ENCODE measurements around the gene MYO5B. TPM values are rescaled to one million over a fixed set of nuclear protein-coding genes. Genes with fewer than 3 reads are reported as not detected.

MYO5B gene
- total RNA-seq, 4 donors from 2014 or later = 0.63 to 31.0 (median 13.0) TPM

DNA sequence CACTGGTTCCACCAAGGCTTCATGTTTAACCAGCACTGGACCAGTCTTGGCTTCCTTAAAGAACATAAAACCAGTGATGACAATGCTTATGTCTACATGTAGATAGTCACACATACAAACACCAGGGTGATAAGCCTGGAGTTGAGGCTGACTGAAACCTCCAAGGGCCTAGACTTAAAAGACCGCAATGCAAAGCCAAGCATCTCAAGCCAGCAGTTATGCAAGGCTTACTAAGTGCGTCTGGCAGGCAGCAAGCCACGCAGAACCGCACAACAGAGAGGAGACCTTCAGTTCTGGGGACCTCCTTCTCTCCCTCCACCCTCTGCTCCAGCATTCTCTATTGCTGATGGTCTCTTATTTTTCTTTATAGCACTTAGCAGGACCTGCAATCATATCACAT is 318.4 kb downstream of the MYO5B start:
- DNase-seq (ENCODE audit: low spot score) = no peak
- TF ChIP-seq, protein P1, sequence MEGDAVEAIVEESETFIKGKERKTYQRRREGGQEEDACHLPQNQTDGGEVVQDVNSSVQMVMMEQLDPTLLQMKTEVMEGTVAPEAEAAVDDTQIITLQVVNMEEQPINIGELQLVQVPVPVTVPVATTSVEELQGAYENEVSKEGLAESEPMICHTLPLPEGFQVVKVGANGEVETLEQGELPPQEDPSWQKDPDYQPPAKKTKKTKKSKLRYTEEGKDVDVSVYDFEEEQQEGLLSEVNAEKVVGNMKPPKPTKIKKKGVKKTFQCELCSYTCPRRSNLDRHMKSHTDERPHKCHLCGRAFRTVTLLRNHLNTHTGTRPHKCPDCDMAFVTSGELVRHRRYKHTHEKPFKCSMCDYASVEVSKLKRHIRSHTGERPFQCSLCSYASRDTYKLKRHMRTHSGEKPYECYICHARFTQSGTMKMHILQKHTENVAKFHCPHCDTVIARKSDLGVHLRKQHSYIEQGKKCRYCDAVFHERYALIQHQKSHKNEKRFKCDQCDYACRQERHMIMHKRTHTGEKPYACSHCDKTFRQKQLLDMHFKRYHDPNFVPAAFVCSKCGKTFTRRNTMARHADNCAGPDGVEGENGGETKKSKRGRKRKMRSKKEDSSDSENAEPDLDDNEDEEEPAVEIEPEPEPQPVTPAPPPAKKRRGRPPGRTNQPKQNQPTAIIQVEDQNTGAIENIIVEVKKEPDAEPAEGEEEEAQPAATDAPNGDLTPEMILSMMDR (IDR thresholded peaks at IDR 0.05) = no peak
- ATAC-seq (ENCODE audit: low FRiP score) = no peak

DNA sequence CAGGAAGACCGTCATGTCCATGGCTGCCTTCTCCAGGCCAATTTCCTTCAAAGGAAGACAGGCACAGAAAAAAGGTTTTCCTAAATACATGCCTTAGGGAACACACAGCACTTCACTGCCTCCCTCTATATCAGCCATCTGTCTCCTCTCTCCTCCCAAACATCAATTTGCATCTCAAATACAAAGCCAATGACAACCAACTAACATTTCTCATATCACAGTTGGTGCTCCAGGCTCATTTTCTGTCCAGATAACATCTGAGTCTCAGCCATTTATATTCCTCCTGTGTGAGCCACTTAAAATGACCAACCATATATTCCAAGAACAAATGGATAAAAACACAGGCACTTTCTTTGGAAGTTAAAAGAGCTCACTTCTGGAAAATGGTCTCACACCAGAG is 319.2 kb downstream of the MYO5B start:
- DNase-seq (ENCODE audit: low spot score) (no peak), ATAC-seq (ENCODE audit: low FRiP score) (no peak)
- TF ChIP-seq, protein P1 (IDR thresholded peaks at IDR 0.05) = no peak

DNA sequence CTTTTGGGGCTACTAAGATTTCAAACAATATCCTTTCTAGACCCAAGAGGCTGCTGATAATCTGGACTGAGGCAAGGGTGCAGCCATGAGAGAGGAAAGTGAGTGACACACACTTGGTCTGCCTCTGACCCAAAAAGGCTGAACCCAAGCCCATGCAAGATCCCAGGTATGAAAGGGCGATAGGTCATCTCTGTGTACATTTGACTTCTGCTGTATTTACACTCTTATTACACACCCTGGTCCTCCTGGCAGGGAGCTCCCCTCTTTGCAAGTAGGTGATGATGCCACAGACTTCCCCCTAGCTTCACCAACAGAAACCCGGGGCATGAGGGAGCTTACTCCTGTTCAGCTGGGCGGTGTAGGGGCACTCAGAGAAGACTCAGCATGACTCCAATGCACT is 319.8 kb downstream of the MYO5B start:
- ATAC-seq (ENCODE audit: low FRiP score) (no peak), DNase-seq (ENCODE audit: low spot score) (no peak)
- TF ChIP-seq, protein P1 (IDR thresholded peaks at IDR 0.05) = no peak

DNA sequence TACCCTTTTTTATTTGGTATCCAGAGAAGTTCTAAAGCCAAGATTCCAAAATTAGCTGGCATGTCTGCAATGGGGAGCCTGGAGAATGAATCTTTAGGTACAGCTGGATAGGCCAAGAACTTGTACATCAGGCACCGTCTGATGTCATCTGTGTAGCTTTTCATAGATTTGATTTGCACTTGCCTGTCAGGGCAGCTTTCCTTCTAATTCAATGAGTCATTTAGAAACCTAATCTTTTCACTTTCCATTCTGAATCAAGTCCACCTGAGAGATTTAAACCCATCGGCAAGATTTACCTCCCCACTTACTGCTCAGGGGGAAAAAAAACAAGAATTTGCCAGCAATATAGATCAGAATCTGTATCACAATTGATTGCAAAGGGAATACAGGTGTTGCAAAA is 320.7 kb downstream of the MYO5B start:
- DNase-seq (ENCODE audit: low spot score) = no peak
- TF ChIP-seq, protein P1 (IDR thresholded peaks at IDR 0.05) = no peak
- no peak for ATAC-seq (ENCODE audit: low FRiP score)

DNA sequence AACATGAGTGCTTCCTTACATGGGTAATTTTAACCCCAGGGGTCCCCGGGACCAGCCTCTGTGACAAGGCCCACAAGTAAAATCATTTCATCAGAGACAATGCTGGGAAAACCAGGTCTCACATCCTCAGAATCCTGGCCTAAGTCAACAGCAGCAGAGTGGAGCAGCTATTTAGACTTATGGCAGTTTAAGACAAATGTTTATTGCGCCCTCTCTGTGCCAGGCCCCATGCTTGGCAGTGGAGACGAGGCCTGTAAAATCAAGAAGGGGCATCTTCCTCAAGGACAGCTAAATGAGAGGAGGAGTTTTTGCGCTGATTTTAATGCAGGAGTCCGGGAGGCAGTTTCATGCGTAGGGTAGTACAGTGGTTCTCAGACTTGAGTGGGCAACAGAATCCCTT is 325.6 kb downstream of the MYO5B start:
- DNase-seq (ENCODE audit: low spot score) (no peak), ATAC-seq (ENCODE audit: low FRiP score) (no peak)
- TF ChIP-seq, protein P1 (IDR thresholded peaks at IDR 0.05) = no peak

DNA sequence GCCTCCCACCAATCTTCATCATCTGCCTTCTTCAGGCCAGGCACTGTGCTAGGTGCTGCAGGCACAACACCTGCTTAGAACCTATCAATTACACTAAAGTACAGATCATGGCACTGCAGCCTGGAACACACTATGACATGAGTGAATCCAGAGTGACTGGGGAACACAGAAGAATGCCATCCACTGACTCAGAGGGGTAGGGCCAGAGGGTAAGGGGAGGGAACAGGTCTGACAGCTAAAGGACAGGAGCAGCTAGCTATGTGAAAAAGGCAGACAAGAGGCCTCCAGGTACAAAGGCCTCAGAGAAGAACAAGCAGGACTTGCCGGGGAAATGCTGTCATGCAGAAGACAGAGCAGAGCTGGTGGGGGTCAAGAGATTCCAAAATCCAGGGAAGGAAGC is 328.3 kb downstream of the MYO5B start:
- no peak for DNase-seq (ENCODE audit: low spot score)
- no peak for ATAC-seq (ENCODE audit: low FRiP score)
- TF ChIP-seq, protein P1 (IDR thresholded peaks at IDR 0.05) = no peak

DNA sequence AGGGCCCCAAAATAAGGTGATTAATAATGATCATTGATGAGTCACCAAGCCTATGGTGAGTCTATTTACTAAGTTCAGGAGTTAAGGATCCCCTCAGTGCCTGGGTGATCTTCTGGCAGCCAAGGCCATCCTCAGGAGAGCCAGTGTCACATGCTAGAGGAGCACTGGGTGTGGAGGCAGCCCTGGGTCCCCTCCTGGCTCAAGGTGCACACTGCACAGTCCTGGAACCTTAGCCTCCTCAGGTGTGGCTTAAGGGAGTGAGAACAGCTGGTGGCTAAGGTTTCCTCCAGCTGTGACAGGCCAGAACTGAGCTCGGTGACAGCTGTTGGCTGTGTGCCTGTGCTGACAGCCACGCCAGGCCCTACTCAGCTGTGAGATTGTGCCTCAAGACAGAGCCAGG is 329.5 kb downstream of the MYO5B start:
- TF ChIP-seq, protein P1 (IDR thresholded peaks at IDR 0.05) = no peak
- no peak for DNase-seq (ENCODE audit: low spot score)
- no peak for ATAC-seq (ENCODE audit: low FRiP score)

Measured in omental fat pad (tissue), 4 donors.